H1 (cell line): ENCODE results near the gene KIAA1671. TPM values are rescaled to one million over a fixed set of nuclear protein-coding genes. Genes with fewer than 3 reads are reported as not detected.

Experiments
- CTCF ChIA-PET: fragments of 300-600 bp; sonication (Branson Sonifier 250); formaldehyde crosslinking; loops from one replicate; lab custom pipeline; 2021; ENCODE audit not compliant: partially characterized antibody; lab: Charles Lee
- POLR2A ChIA-PET: fragments of 300-600 bp; sonication (Branson Sonifier 250); formaldehyde crosslinking; loops from one replicate; lab custom pipeline; 2021; ENCODE audit warnings: inconsistent platforms; ENCODE audit not compliant: partially characterized antibody; lab: Charles Lee
- DNase-seq, 2 experiments: peaks; one replicate each; pipeline versions ENCODE4 v3.0.0 to v3.0.0-alpha.2; 2010 to 2022; ENCODE audit warnings: low spot score in 2 of 2, low read depth in 1 of 2, mixed read lengths in 1 of 2
- FAIRE-seq: peaks from 2 replicates; lab custom pipeline; 2011; peaks lifted over from hg19 to GRCh38; lab: Jason Lieb, UNC
- H2AFZ ChIP-seq: 2 replicates; pipeline ENCODE4 v1.8.1; 2012; ENCODE audit warnings: low read length, inconsistent platforms
- H2AK5ac ChIP-seq: 2 replicates; pipeline ENCODE4 v1.6.1; 2013; ENCODE audit warnings: low read depth, low read length
- H2BK120ac ChIP-seq: replicated peaks from 2 replicates; pipeline ENCODE3; 2013; ENCODE audit warnings: low read depth, low read length, inconsistent platforms
- H2BK12ac ChIP-seq: 2 replicates; pipeline ENCODE4 v1.6.1; 2013; ENCODE audit warnings: low read depth, low read length
- H2BK15ac ChIP-seq: 2 replicates; pipeline ENCODE4 v1.6.1; 2013; ENCODE audit warnings: low read length
- H2BK20ac ChIP-seq: 2 replicates; pipeline ENCODE4 v1.6.1; 2013; ENCODE audit warnings: low read length
- H2BK5ac ChIP-seq: 2 replicates; pipeline ENCODE4 v1.6.1; 2013; ENCODE audit warnings: low read depth, low read length
- H3K14ac ChIP-seq: 2 replicates; pipeline ENCODE4 v1.6.1; 2013; ENCODE audit warnings: inconsistent platforms; ENCODE audit not compliant: insufficient read length
- H3K18ac ChIP-seq: 2 replicates; pipeline ENCODE4 v1.6.1; 2013; ENCODE audit warnings: low read length; ENCODE audit errors: extremely low read depth
- H3K23ac ChIP-seq: 2 replicates; pipeline ENCODE4 v1.6.1; 2013; ENCODE audit warnings: inconsistent platforms; ENCODE audit not compliant: insufficient read length
- H3K23me2 ChIP-seq: 2 replicates; pipeline ENCODE4 v1.6.1; 2013; ENCODE audit warnings: low read depth, low read length
- H3K27ac ChIP-seq: 2 replicates; pipeline ENCODE4 v1.6.1; 2011; ENCODE audit warnings: low read depth, low read length, inconsistent platforms
- H3K27me3 ChIP-seq, 4 experiments: replicated peaks in 1 of 4; 1 replicate in 1 of 4; 2 replicates in 3 of 4; pipeline versions ENCODE4 v1.6.1 to v1.8.1; 2011 to 2013; ENCODE audit warnings: low read length in 3 of 4, mild to moderate bottlenecking in 3 of 4, inconsistent platforms in 2 of 4, mixed read lengths in 2 of 4, moderate library complexity in 1 of 4; ENCODE audit not compliant: control insufficient read depth in 3 of 4, insufficient read depth in 3 of 4; ENCODE audit errors: extremely low read depth in 1 of 4
- H3K36me3 ChIP-seq, 4 experiments: 2 replicates each; pipeline versions ENCODE4 v1.6.1 to v1.8.1; 2011 to 2013; ENCODE audit warnings: mild to moderate bottlenecking in 4 of 4, low read length in 3 of 4, moderate library complexity in 2 of 4, control low read depth in 1 of 4, inconsistent platforms in 1 of 4; ENCODE audit not compliant: insufficient read depth in 4 of 4, control insufficient read depth in 2 of 4
- H3K4ac ChIP-seq: replicated peaks from 2 replicates; pipeline ENCODE3; 2013; ENCODE audit warnings: low read length, low read depth, mixed read lengths, inconsistent platforms; ENCODE audit not compliant: insufficient read length
- H3K4me1 ChIP-seq, 4 experiments: replicated peaks in 1 of 4; 1 replicate in 1 of 4; 2 replicates in 3 of 4; pipeline versions ENCODE4 v1.6.1 to v1.8.1; 2011 to 2013; ENCODE audit warnings: low read length in 3 of 4, inconsistent platforms in 2 of 4, mixed read lengths in 1 of 4; ENCODE audit not compliant: insufficient read depth in 4 of 4, control insufficient read depth in 3 of 4
- H3K4me2 ChIP-seq, 2 experiments: 2 replicates each; pipeline versions ENCODE4 v1.6.1 to v1.8.1; 2011 to 2013; ENCODE audit warnings: low read depth in 2 of 2, low read length in 2 of 2, control low read depth in 1 of 2, inconsistent platforms in 1 of 2, mild to moderate bottlenecking in 1 of 2; ENCODE audit not compliant: insufficient read depth in 1 of 2
- H3K4me3 ChIP-seq, 4 experiments: fragments of 200-600, 300-600 bp in 1 of 4; sonication (generic), shearing (Covaris generic), sonication (Bioruptor Twin) in 1 of 4; 2 replicates each; pipeline versions ENCODE4 v1.5.1 to v1.8.1; 2011 to 2016; ENCODE audit warnings: low read length in 4 of 4, low read depth in 3 of 4, control low read depth in 2 of 4, inconsistent platforms in 2 of 4, mild to moderate bottlenecking in 2 of 4, mixed read lengths in 1 of 4, moderate library complexity in 1 of 4; ENCODE audit not compliant: insufficient read depth in 2 of 4; ENCODE audit errors: extremely low read depth in 1 of 4
- H3K56ac ChIP-seq: replicated peaks from 2 replicates; pipeline ENCODE3; 2013; ENCODE audit warnings: low read depth, mild to moderate bottlenecking, mixed read lengths, low read length, inconsistent platforms; ENCODE audit not compliant: insufficient read length
- H3K79me1 ChIP-seq: 2 replicates; pipeline ENCODE4 v1.6.1; 2013; ENCODE audit warnings: low read depth, low read length, control low read depth
- H3K79me2 ChIP-seq, 2 experiments: 2 replicates each; pipeline versions ENCODE4 v1.6.1 to v1.8.1; 2012 to 2013; ENCODE audit warnings: low read length in 2 of 2, mild to moderate bottlenecking in 2 of 2, inconsistent platforms in 1 of 2; ENCODE audit not compliant: insufficient read depth in 2 of 2, control insufficient read depth in 1 of 2
- H3K9ac ChIP-seq, 4 experiments: replicated peaks in 1 of 4; 1 replicate in 1 of 4; 2 replicates in 3 of 4; pipeline versions ENCODE4 v1.6.1 to v1.8.1; 2011 to 2013; ENCODE audit warnings: low read depth in 3 of 4, low read length in 3 of 4, control low read depth in 2 of 4, mild to moderate bottlenecking in 2 of 4, moderate library complexity in 2 of 4, inconsistent platforms in 1 of 4; ENCODE audit errors: extremely low read depth in 1 of 4
- H3K9me3 ChIP-seq, 2 experiments: 2 replicates each; pipeline versions ENCODE4 v1.6.1 to v1.8.1; 2012 to 2013; ENCODE audit warnings: mild to moderate bottlenecking in 2 of 2, moderate library complexity in 2 of 2, control low read depth in 1 of 2, inconsistent platforms in 1 of 2, low read depth in 1 of 2, low read length in 1 of 2, mixed read lengths in 1 of 2; ENCODE audit not compliant: insufficient read depth in 2 of 2
- H4K20me1 ChIP-seq, 2 experiments: replicated peaks in 1 of 2; 2 replicates each; pipeline versions ENCODE3 to v1.8.1; 2011 to 2013; ENCODE audit warnings: inconsistent platforms in 2 of 2, low read length in 2 of 2, mild to moderate bottlenecking in 1 of 2; ENCODE audit not compliant: insufficient read depth in 2 of 2, control insufficient read depth in 1 of 2
- H4K5ac ChIP-seq: 2 replicates; pipeline ENCODE4 v1.6.1; 2013; ENCODE audit warnings: low read length, low read depth, mixed read lengths, inconsistent platforms; ENCODE audit not compliant: insufficient read length
- H4K8ac ChIP-seq: 2 replicates; pipeline ENCODE4 v1.8.0; 2013; ENCODE audit warnings: mild to moderate bottlenecking, moderate library complexity, low read length, inconsistent platforms; ENCODE audit not compliant: insufficient read depth; ENCODE audit errors: extremely low read depth
- H4K91ac ChIP-seq: replicated peaks from 2 replicates; pipeline ENCODE3; 2013; ENCODE audit warnings: low read length, mixed read lengths, inconsistent platforms; ENCODE audit not compliant: insufficient read length
- BCL11A ChIP-seq, 2 experiments: IDR thresholded peaks; one replicate each; pipeline ENCODE4 v1.6.1; 2011; ENCODE audit warnings: low read depth in 2 of 2, low read length in 2 of 2, mild to moderate bottlenecking in 2 of 2
- CHD1 ChIP-seq: IDR thresholded peaks from 2 replicates; pipeline ENCODE4 v1.6.1; 2012; ENCODE audit warnings: low read depth, low read length, improper control_type of control experiment
- CTCF ChIP-seq, 3 experiments: IDR thresholded peaks; 1 replicate in 2 of 3; 2 replicates in 1 of 3; pipeline versions ENCODE4 v1.5.1 to v1.6.1; 2011; ENCODE audit warnings: low read length in 3 of 3, mild to moderate bottlenecking in 3 of 3, inconsistent platforms in 2 of 3, low read depth in 1 of 3, moderate library complexity in 1 of 3; ENCODE audit not compliant: insufficient read depth in 1 of 3; ENCODE audit errors: control extremely low read depth in 1 of 3
- HDAC2 ChIP-seq, 2 experiments: fragments of 300-600 bp in 1 of 2; sonication (generic) in 1 of 2; IDR thresholded peaks; 2 replicates each; pipeline ENCODE4 v1.6.1; 2011 to 2012; ENCODE audit warnings: low read depth in 2 of 2, low read length in 2 of 2, mild to moderate bottlenecking in 2 of 2, moderate library complexity in 2 of 2, borderline replicate concordance in 1 of 2, inconsistent platforms in 1 of 2
- HDAC6 ChIP-seq: IDR thresholded peaks from one replicate; pipeline ENCODE4 v1.7.1; 2012; ENCODE audit warnings: low read depth, mild to moderate bottlenecking, inconsistent platforms, low read length, moderate library complexity
- KDM5A ChIP-seq: fragments of 200-600 bp; IDR thresholded peaks from 2 replicates; pipeline ENCODE4 v1.7.1; 2012; ENCODE audit warnings: mild to moderate bottlenecking, low read length, inconsistent platforms, mixed read lengths
- RAD21 ChIP-seq, 2 experiments: IDR thresholded peaks in 1 of 2; conservative IDR thresholded peaks in 1 of 2; 2 replicates each; pipeline ENCODE4 v1.6.1; 2011; ENCODE audit warnings: low read depth in 2 of 2, low read length in 2 of 2, improper control_type of control experiment in 1 of 2, inconsistent platforms in 1 of 2, mild to moderate bottlenecking in 1 of 2, moderate library complexity in 1 of 2
- SP4 ChIP-seq: IDR thresholded peaks from 2 replicates; pipeline ENCODE4 v1.6.1; 2012; ENCODE audit warnings: low read length, inconsistent platforms
- YY1 ChIP-seq: IDR thresholded peaks from 2 replicates; pipeline ENCODE4 v1.6.1; 2011; ENCODE audit warnings: low read depth, mild to moderate bottlenecking, low read length
- WGBS, 2 experiments: shearing (Covaris generic) in 1 of 2; methylation state at CpG; one replicate each; pipeline versions ENCODE4 v1.1.6 to v1.1.7; 2013 to 2015; ENCODE audit warnings: low lambda C conversion rate in 2 of 2, mixed read lengths in 2 of 2, inconsistent platforms in 1 of 2, low coverage in 1 of 2, missing lambda C conversion rate in 1 of 2; ENCODE audit not compliant: insufficient replicate concordance in 2 of 2, insufficient coverage in 1 of 2, insufficient read length in 1 of 2; ENCODE audit errors: extremely low coverage in 1 of 2, missing lambda C conversion rate in 1 of 2; 5-methylcytosine and 5-hydroxymethylcytosine counted together
- polyA plus RNA-seq, 7 experiments: library from polyadenylated mRNA; depleted of rRNA in 3 of 7; stranded (reverse) in 5 of 7; unstranded in 2 of 7; fragments of >200 nt in 5 of 7; fragments of 200-250 nt in 2 of 7; gene quantifications; 1 replicate in 5 of 7; 2 replicates in 1 of 7; 4 replicates in 1 of 7; pipeline versions ENCODE4 v1.2.1 to v1.2.3, GENCODE V29; 2011 to 2013; ENCODE audit warnings: missing spikeins in 2 of 7, mixed read lengths in 2 of 7
- total RNA-seq: library from RNA; stranded (reverse); fragmentation: NEBNext Ultra II Directional; extraction: Animal tissue kit (Norgen Biotek cat#: 25700); gene quantifications from 2 replicates; pipeline ENCODE4 v1.2.1, GENCODE V29; 2021

Gene KIAA1671
- total and polyA plus RNA-seq, 2 of the 8 experiments (the other 6 are each of a cell fraction or from before 2014, with no cell fraction given), result 6.4 to 23.9 TPM

GRCh38 chr22:25101986-25102385, 149.5 kb downstream of the KIAA1671 start:
- no peak overlapping the region for H3K23ac ChIP-seq
- no peak overlapping the region for H3K27ac ChIP-seq
- POLR2A ChIA-PET, result no interaction called here
- no peaks in the 10 kb centered on the region for H3K79me2 ChIP-seq
- H4K20me1 ChIP-seq, result no peaks in the 10 kb centered on the region
- FAIRE-seq (no peak), DNase-seq (no peak)
- TF ChIP-seq RAD21 (IDR thresholded peaks at IDR 0.05 in 1 of 2, conservative IDR thresholded peaks at IDR 0.05 in 1 of 2; ENCODE audit: low read depth in 2 of 2, low read length in 2 of 2) (no peak), HDAC2 (IDR thresholded peaks at IDR 0.05; ENCODE audit: borderline replicate concordance in 1 of 2, low read depth in 2 of 2, low read length in 2 of 2) (no peak), HDAC6 (no peak), YY1 (no peak), SP4 (no peak), CTCF (IDR thresholded peaks at IDR 0.05; ENCODE audit: control extremely low read depth in 1 of 3, insufficient read depth in 1 of 3, low read depth in 1 of 3, low read length in 3 of 3) (no peak), CHD1 (no peak), BCL11A (IDR thresholded peaks at IDR 0.05; ENCODE audit: low read depth in 2 of 2, low read length in 2 of 2) (no peak), KDM5A (no peak)
- H2BK5ac ChIP-seq, result no peak overlapping the region
- H3K14ac ChIP-seq, result no peak overlapping the region
- no peaks in the 10 kb centered on the region for H3K36me3 ChIP-seq
- WGBS, 2 experiments, result 94% methylated on average over 4 of the region's 4 CpGs; no CpG with 5 or more reads in 1 of the 2 experiments
- H3K4me1 ChIP-seq, result peaks cover 3 to 8% (median 4%) of the 10 kb centered on the region in 4 experiments; a peak in 6 of 7 replicates
- no peak overlapping the region for H4K91ac ChIP-seq
- CTCF ChIA-PET, result interaction anchor here (2.1 kb wide), 1 partner anchor 8 kb away, joined by 5 read pairs; no protein-coding TSS in a partner anchor
- H3K4me2 ChIP-seq, result no peak overlapping the region
- no peak overlapping the region for H2AFZ ChIP-seq
- no peaks in the 10 kb centered on the region for H3K23me2 ChIP-seq
- no peak overlapping the region for H3K56ac ChIP-seq
- no peak overlapping the region for H2BK20ac ChIP-seq
- no peak overlapping the region for H3K4ac ChIP-seq
- no peak overlapping the region for H2AK5ac ChIP-seq
- no peak overlapping the region for H4K8ac ChIP-seq
- H3K9me3 ChIP-seq, result no peaks in the 10 kb centered on the region
- H3K79me1 ChIP-seq, result no peaks in the 10 kb centered on the region; the same call in 1 of the 2 replicates
- H4K5ac ChIP-seq, result no peak overlapping the region
- no peak overlapping the region for H2BK12ac ChIP-seq
- no peaks in the 10 kb centered on the region for H3K27me3 ChIP-seq
- no peak overlapping the region for H2BK120ac ChIP-seq
- H3K4me3 ChIP-seq, result no peak overlapping the region
- no peak overlapping the region for H2BK15ac ChIP-seq
- H3K18ac ChIP-seq, result no peak overlapping the region
- no peak overlapping the region for H3K9ac ChIP-seq
